ENCODE data around the gene CIRBP.

DNA sequence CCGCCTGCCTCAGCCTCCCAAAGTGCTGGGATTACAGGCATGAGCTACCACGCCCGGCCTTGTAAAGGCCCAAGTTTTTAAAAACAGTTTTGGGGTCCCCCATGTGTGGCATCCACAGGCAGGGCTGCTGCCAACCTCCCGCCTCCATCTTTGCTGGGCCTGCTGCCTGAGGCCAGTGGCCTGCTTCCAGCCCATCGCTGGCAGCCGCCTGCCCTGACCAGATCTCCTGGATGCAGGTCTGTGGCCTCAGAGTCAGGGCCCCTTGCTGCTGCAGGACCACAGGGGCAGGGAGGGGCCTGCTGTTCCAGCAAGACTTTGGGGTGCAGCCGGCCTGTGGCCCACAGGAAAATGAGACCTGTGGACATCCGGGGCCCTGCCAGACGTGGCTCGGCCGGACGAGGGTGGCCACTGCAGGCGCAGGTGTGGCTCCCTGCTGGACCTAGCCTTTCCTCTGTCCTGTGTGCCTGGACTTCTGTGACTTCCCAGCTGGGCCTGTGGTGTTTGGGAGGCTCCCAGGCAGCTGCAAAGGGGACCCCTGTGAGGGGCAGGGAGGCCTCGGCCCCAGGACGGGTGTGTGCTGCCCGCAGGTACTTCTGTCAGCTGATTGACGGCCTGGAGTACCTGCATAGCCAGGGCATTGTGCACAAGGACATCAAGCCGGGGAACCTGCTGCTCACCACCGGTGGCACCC is 49.2 kb upstream of the CIRBP start:
- TF ChIP-seq, protein P1, sequence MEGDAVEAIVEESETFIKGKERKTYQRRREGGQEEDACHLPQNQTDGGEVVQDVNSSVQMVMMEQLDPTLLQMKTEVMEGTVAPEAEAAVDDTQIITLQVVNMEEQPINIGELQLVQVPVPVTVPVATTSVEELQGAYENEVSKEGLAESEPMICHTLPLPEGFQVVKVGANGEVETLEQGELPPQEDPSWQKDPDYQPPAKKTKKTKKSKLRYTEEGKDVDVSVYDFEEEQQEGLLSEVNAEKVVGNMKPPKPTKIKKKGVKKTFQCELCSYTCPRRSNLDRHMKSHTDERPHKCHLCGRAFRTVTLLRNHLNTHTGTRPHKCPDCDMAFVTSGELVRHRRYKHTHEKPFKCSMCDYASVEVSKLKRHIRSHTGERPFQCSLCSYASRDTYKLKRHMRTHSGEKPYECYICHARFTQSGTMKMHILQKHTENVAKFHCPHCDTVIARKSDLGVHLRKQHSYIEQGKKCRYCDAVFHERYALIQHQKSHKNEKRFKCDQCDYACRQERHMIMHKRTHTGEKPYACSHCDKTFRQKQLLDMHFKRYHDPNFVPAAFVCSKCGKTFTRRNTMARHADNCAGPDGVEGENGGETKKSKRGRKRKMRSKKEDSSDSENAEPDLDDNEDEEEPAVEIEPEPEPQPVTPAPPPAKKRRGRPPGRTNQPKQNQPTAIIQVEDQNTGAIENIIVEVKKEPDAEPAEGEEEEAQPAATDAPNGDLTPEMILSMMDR (IDR thresholded peaks at IDR 0.05), result no peak
- TF ChIP-seq POLR2A (IDR thresholded peaks at IDR 0.05), result no peak
